Measurements from ENCODE around the gene SERTAD1.

The SERTAD1 gene

GRCh38 chr19:40395956-40396355 is 29.8 kb downstream of the SERTAD1 start:
- H3F3A ChIP-seq (ENCODE audit: control insufficient read depth, insufficient read depth) = no peaks in the 10 kb centered on the region
- H4K20me1 ChIP-seq (ENCODE audit: control insufficient read depth, insufficient read depth, low read depth, low read length) = no peaks in the 10 kb centered on the region
- H3K79me2 ChIP-seq (ENCODE audit: control insufficient read depth, low read length) = no peaks in the 10 kb centered on the region
- no peak overlapping the region for H3K4me2 ChIP-seq (ENCODE audit: low read length)
- H3K9me2 ChIP-seq (replicated peaks; ENCODE audit: control insufficient read depth, low read length) = no peaks in the 10 kb centered on the region
- no peaks in the 10 kb centered on the region for H3K27me3 ChIP-seq (ENCODE audit: control insufficient read depth, low read length)
- H3K4me1 ChIP-seq (ENCODE audit: control insufficient read depth, low read length) = no peaks in the 10 kb centered on the region
- H3K4me3 ChIP-seq (ENCODE audit: low read length) = no peak overlapping the region
- no peak overlapping the region for H3K27ac ChIP-seq (ENCODE audit: low read depth, low read length)
- no peaks in the 10 kb centered on the region for H3K36me3 ChIP-seq (ENCODE audit: control insufficient read depth, low read length)
- no peaks in the 10 kb centered on the region for H3K9me3 ChIP-seq (ENCODE audit: control insufficient read depth, insufficient read depth, low read length)
- TF ChIP-seq EZH2phosphoT487 (IDR thresholded peaks at IDR 0.05; ENCODE audit: borderline replicate concordance, low read length) (no peak), CTCF (IDR thresholded peaks at IDR 0.05; ENCODE audit: low read depth, low read length, poor library complexity, severe bottlenecking) (no peak)

GRCh38 chr19:40394816-40395210 is 31.0 kb downstream of the SERTAD1 start:
- Histone ChIP-seq H3K36me3 (ENCODE audit: control insufficient read depth, low read length) (no peaks in the 10 kb centered on the region), H4K20me1 (ENCODE audit: control insufficient read depth, insufficient read depth, low read depth, low read length) (no peaks in the 10 kb centered on the region), H3K9me2 (replicated peaks; ENCODE audit: control insufficient read depth, low read length) (no peaks in the 10 kb centered on the region), H3K27ac (ENCODE audit: low read depth, low read length) (no peak overlapping the region), H3K4me1 (ENCODE audit: control insufficient read depth, low read length) (no peaks in the 10 kb centered on the region), H3K4me2 (ENCODE audit: low read length) (no peak overlapping the region), H3K27me3 (ENCODE audit: control insufficient read depth, low read length) (no peaks in the 10 kb centered on the region), H3F3A (ENCODE audit: control insufficient read depth, insufficient read depth) (no peaks in the 10 kb centered on the region), H3K9me3 (ENCODE audit: control insufficient read depth, insufficient read depth, low read length) (no peaks in the 10 kb centered on the region), H3K79me2 (ENCODE audit: control insufficient read depth, low read length) (no peaks in the 10 kb centered on the region), H3K4me3 (ENCODE audit: low read length) (no peak overlapping the region)
- TF ChIP-seq CTCF (IDR thresholded peaks at IDR 0.05; ENCODE audit: low read depth, low read length, poor library complexity, severe bottlenecking) (no peak), EZH2phosphoT487 (IDR thresholded peaks at IDR 0.05; ENCODE audit: borderline replicate concordance, low read length) (no peak)

- Histone ChIP-seq H3K9me2 (replicated peaks; ENCODE audit: control insufficient read depth, low read length) (no peaks in the 10 kb centered on the region), H3K27ac (ENCODE audit: low read depth, low read length) (no peak overlapping the region), H3K27me3 (ENCODE audit: control insufficient read depth, low read length) (no peaks in the 10 kb centered on the region), H3K4me1 (ENCODE audit: control insufficient read depth, low read length) (no peaks in the 10 kb centered on the region), H3F3A (ENCODE audit: control insufficient read depth, insufficient read depth) (no peaks in the 10 kb centered on the region), H3K36me3 (ENCODE audit: control insufficient read depth, low read length) (no peaks in the 10 kb centered on the region), H3K9me3 (ENCODE audit: control insufficient read depth, insufficient read depth, low read length) (no peaks in the 10 kb centered on the region), H4K20me1 (ENCODE audit: control insufficient read depth, insufficient read depth, low read depth, low read length) (no peaks in the 10 kb centered on the region), H3K79me2 (ENCODE audit: control insufficient read depth, low read length) (no peaks in the 10 kb centered on the region), H3K4me2 (ENCODE audit: low read length) (no peak overlapping the region), H3K4me3 (ENCODE audit: low read length) (no peak overlapping the region)
- TF ChIP-seq EZH2phosphoT487 (IDR thresholded peaks at IDR 0.05; ENCODE audit: borderline replicate concordance, low read length) (no peak), CTCF (IDR thresholded peaks at IDR 0.05; ENCODE audit: low read depth, low read length, poor library complexity, severe bottlenecking) (no peak)
Measured at GRCh38 chr19:40393894-40394815, 31.6 kb downstream of the SERTAD1 start.

All from DOHH2 (cell line).